Epithelial cell of esophagus (primary cell): ENCODE measurements around the gene SLC45A3.
A peak's percentile ranks its signal among the peaks of the same experiment; 100 is the strongest.

Experiments
- DNase-seq: peaks from one replicate; pipeline ENCODE4 v3.0.0; 2010; ENCODE audit warnings: low read depth
- H3K4me3 ChIP-seq: 2 replicates; pipeline ENCODE4 v1.5.1; 2011; ENCODE audit warnings: mild to moderate bottlenecking, low read length, control low read depth
- CTCF ChIP-seq: IDR thresholded peaks from 2 replicates; pipeline ENCODE4 v1.5.1; 2011; ENCODE audit warnings: low read depth, mild to moderate bottlenecking, low read length, control low read depth, inconsistent platforms; ENCODE audit not compliant: insufficient read depth; ENCODE audit errors: missing control alignments

SLC45A3 gene

GRCh38 chr1:205675247-205675646 lies 5.1 kb downstream of the SLC45A3 start:
- DNase-seq: no peak
- no peak overlapping the region for H3K4me3 ChIP-seq
- TF ChIP-seq CTCF: no peak

- no peak for TF ChIP-seq CTCF
- H3K4me3 ChIP-seq: no peak overlapping the region
- DNase-seq: no peak
Measured at GRCh38 chr1:205672970-205673369, 7.3 kb downstream of the SLC45A3 start.

GRCh38 chr1:205672395-205672889 lies 7.9 kb downstream of the SLC45A3 start:
- H3K4me3 ChIP-seq: no peak overlapping the region

GRCh38 chr1:205670611-205671430 lies 9.5 kb downstream of the SLC45A3 start:
- TF ChIP-seq CTCF: no peak
- no peak overlapping the region for H3K4me3 ChIP-seq
- DNase-seq: no peak

More at GRCh38 chr1:205672395-205672889, 7.9 kb downstream of the SLC45A3 start:
- no peak for TF ChIP-seq CTCF
- peak; percentile 12 for DNase-seq

GRCh38 chr1:205670150-205670446 lies 10.2 kb downstream of the SLC45A3 start:
- TF ChIP-seq CTCF: no peak
- H3K4me3 ChIP-seq: no peak overlapping the region
- DNase-seq: no peak

GRCh38 chr1:205669341-205670149 lies 10.8 kb downstream of the SLC45A3 start:
- no peak for DNase-seq
- TF ChIP-seq CTCF: no peak
- no peak overlapping the region for H3K4me3 ChIP-seq
